AG04449 (cell line): Measurements from ENCODE around the gene TXNDC5.

ENCODE experiments used
- CTCF ChIA-PET: fragments of 350-600 bp; formaldehyde crosslinking; extraction: SDS; loops from one replicate; lab custom pipeline; 2021; ENCODE audit warnings: antibody characterized with exemption; lab: Yijun Ruan, JAX
- POLR2A ChIA-PET: fragments of 400-600, 350-600 bp; formaldehyde crosslinking; extraction: SDS; loops from one replicate; lab custom pipeline; 2020; ENCODE audit warnings: antibody characterized with exemption, inconsistent platforms; lab: Yijun Ruan, JAX
- DNase-seq: peaks from one replicate; pipeline ENCODE4 v3.0.0-alpha.2; 2010; ENCODE audit warnings: low read depth, low spot score
- H3K4me3 ChIP-seq: 2 replicates; pipeline ENCODE4 v1.5.1; 2011; ENCODE audit warnings: low read depth, mild to moderate bottlenecking, control low read depth, low read length
- TF ChIP-seq, protein P1 (sequence below): IDR thresholded peaks from one replicate; pipeline ENCODE4 v1.5.1; 2011; ENCODE audit warnings: mild to moderate bottlenecking, moderate library complexity, low read length, control low read depth, inconsistent platforms; ENCODE audit not compliant: insufficient read depth; ENCODE audit errors: missing control alignments

Gene TXNDC5

DNA sequence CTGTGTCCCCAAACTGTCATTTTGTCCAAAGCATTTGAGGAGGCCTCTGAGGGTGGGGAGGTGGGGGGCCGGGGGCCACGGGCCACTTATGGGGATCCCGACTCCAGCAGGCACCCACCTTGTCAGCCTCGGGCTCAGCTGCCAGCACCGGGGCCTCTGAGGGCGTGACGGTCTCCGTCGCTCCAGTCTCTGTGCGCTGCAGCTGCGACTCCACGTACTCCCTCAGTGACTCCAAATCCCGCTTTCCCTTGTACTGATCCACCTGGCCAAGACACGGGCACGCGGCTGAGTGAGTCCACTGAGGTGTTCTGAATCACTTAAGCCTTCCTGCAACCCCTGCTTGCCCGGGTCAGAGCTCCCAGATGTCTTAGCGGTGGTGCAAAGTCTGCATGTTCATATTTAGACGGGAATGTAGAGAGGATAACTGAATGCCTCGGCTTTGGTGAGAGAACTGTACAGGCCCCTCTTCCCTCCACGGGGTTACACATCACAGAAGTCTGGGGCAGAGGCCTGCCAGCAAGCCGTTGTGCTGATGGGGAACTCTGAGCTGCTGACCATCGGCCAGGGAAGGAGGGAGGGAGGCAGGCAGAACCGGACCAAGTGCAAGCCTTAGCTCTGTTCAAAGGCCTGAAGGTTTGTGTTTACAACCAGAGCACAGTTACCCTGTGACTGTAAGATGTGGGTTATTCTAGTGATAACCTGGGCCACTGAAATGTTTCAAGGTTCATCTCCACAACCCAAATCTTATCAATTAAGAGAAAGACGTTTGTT, 21.8 kb downstream of the TXNDC5 start:
- POLR2A ChIA-PET: no interaction called here
- no peak overlapping the region for H3K4me3 ChIP-seq
- DNase-seq: no peak
- CTCF ChIA-PET: interaction anchor here (0.7 to 0.9 kb wide), 2 partner anchors 166 to 167 kb away, joined by 3 read pairs; no protein-coding TSS in a partner anchor
- TF ChIP-seq, protein P1, sequence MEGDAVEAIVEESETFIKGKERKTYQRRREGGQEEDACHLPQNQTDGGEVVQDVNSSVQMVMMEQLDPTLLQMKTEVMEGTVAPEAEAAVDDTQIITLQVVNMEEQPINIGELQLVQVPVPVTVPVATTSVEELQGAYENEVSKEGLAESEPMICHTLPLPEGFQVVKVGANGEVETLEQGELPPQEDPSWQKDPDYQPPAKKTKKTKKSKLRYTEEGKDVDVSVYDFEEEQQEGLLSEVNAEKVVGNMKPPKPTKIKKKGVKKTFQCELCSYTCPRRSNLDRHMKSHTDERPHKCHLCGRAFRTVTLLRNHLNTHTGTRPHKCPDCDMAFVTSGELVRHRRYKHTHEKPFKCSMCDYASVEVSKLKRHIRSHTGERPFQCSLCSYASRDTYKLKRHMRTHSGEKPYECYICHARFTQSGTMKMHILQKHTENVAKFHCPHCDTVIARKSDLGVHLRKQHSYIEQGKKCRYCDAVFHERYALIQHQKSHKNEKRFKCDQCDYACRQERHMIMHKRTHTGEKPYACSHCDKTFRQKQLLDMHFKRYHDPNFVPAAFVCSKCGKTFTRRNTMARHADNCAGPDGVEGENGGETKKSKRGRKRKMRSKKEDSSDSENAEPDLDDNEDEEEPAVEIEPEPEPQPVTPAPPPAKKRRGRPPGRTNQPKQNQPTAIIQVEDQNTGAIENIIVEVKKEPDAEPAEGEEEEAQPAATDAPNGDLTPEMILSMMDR: no peak

DNA sequence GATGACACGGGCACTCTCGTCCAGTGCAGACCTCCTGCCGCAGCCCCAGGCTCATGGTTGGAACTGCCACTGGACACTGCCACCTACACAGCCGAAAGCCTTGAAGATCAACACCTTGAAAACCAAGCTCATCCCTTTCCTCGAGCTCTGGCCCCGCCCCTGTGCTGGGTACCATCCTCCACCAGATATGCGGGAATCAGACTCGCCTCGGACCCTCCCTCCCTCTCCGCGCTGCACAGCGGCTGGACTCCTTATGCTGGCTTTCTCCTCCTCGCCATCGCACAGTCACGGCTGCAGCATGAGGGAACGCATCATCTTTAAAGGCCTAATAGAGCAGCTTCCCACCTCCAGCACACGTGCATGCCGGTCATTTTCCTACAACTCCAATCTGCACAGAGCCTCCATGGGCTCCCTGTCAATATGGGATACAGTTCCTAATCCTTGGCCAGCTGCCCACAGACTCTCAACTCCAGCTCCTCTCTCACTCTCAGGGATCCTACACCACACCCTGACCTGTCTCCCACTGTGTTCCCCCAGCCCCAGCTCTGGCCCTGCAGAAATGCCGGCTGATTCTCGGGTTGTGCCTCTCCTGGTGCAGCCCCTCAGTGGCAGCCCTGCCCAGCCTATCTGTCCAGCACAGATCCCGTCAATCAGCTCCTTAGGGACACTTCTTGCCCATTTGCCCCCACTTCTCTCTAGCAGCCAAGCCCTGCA, 23.2 kb downstream of the TXNDC5 start:
- ChIA-PET CTCF (interaction anchor here (0.6 to 1.1 kb wide), 2 partner anchors 9 to 164 kb away, joined by 3 read pairs; no protein-coding TSS in a partner anchor), POLR2A (no interaction called here)
- no peak for DNase-seq
- TF ChIP-seq, protein P1: no peak
- H3K4me3 ChIP-seq: no peak overlapping the region

DNA sequence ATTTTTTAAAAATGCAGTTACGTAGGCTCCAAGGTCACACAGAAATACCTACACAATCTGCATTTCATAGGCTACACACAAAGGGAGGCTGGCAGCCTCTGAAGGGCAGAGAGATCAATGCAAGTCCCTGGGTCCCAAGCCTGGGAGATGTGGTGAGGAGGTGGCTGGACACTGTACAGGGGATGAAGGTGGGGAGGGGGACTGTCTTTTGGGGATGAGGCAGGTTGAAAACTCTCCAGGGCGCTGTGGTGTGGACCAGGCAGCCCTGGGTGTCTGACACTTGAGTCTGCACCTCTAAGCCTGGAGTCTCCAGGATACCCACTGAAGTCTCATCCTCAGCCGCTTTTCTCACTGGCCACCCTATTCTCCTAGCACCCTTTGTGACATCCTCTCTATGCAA, 24.5 kb downstream of the TXNDC5 start:
- DNase-seq: no peak
- ChIA-PET POLR2A (no interaction called here), CTCF (no interaction called here)
- H3K4me3 ChIP-seq: no peak overlapping the region
- TF ChIP-seq, protein P1: no peak

DNA sequence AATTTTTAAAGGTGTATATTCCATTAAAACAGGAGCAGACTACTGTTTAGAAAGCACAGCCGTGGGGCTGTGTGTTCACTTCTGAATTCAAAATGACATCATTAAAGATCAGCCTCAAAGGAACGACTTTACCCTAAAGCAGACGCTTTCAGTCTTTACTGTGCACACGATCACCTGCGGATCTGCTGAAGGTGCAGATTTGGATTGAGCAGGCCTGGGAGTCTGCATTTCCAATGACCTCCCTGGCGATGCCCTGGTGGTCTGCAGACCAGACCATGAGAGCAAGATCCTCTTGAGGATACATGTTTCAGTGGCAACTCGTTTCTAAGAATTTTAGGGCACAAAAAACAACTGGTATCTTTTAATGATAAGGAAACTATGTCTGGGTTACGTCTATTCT, 27.2 kb downstream of the TXNDC5 start:
- no peak for DNase-seq
- TF ChIP-seq, protein P1: no peak
- CTCF ChIA-PET: no interaction called here
- no peak overlapping the region for H3K4me3 ChIP-seq
- POLR2A ChIA-PET: no interaction called here

DNA sequence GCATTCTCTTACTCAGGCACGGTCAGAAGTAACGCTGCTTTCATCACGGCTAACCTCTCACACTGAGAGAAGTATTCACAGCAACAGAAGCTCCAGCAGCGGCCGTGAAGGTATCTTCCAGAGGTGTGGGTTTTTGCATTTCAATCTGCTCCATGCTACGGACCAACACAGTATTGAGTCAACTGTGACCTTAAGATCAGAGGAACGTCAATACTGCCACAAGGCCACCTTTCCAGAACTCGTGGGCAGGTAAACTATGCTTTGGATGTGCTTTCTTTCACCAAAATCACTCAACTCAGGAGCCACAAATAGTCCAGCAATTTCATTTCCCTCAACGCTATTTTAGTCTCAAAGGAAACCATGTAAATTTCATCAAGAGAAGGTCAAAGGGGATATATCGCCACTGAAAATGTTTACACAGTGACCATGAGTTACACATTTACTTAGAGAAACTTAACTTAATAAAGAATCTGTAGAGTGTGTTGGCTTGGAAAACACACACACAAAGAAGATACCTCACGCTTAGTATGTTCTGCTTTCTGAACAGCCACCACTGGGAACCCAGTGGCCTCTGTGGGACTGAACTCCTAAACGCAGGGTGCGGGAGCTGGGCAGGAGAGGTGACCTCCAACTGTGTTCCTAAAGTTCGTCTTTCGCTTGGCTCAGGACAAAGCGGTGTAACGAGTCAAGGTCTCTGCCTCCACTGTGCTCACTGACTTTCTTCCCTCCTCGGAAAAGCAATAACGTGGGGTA, 27.9 kb downstream of the TXNDC5 start:
- POLR2A ChIA-PET: no interaction called here
- TF ChIP-seq, protein P1: no peak
- DNase-seq: no peak
- H3K4me3 ChIP-seq: no peak overlapping the region
- CTCF ChIA-PET: no interaction called here
